Adrenal gland (tissue), 5 donors: Measurements from ENCODE around the gene RAI14.

ENCODE experiments used
- POLR2A ChIP-seq, 2 donors: fragments of 450-650 bp; IDR thresholded peaks; one replicate each; pipeline ENCODE4 v1.6.1; 2017; ENCODE audit warnings: antibody characterized with exemption in 2 of 2, mild to moderate bottlenecking in 2 of 2, moderate library complexity in 1 of 2
- TF ChIP-seq, protein P1 (sequence below), 6 experiments: fragments of 450-650 bp in 4 of 6; fragments of 200-600 bp in 2 of 6; sonication (generic) in 1 of 6; IDR thresholded peaks; 1 replicate in 5 of 6; 2 replicates in 1 of 6; pipeline versions ENCODE4 v1.5.1 to v1.8.0; 2016 to 2021; ENCODE audit warnings: antibody characterized with exemption in 6 of 6, mild to moderate bottlenecking in 2 of 6, moderate library complexity in 1 of 6
- donor health status: DM: no; HTN: no; CAD: no.

DNA sequence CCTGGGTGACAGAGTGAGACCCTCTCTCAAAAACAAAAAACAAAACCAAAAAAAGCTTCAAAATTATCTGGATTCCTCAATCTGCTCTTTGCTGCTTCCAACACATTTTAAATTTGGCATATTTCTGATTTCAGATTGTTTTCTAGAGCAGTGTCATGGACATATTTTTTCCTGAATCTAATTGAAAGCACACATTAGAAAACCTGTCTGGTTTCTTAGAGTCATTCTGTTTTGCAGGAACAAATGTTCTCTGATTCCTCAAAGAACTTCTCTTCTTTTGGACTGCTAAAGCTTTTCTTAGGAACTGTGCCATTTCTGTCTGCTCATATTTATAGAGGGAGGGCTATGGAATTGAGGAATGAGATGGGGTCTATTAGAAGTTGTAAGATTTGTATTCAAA is 81.6 kb downstream of the RAI14 start:
- TF ChIP-seq, protein P1, sequence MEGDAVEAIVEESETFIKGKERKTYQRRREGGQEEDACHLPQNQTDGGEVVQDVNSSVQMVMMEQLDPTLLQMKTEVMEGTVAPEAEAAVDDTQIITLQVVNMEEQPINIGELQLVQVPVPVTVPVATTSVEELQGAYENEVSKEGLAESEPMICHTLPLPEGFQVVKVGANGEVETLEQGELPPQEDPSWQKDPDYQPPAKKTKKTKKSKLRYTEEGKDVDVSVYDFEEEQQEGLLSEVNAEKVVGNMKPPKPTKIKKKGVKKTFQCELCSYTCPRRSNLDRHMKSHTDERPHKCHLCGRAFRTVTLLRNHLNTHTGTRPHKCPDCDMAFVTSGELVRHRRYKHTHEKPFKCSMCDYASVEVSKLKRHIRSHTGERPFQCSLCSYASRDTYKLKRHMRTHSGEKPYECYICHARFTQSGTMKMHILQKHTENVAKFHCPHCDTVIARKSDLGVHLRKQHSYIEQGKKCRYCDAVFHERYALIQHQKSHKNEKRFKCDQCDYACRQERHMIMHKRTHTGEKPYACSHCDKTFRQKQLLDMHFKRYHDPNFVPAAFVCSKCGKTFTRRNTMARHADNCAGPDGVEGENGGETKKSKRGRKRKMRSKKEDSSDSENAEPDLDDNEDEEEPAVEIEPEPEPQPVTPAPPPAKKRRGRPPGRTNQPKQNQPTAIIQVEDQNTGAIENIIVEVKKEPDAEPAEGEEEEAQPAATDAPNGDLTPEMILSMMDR (IDR thresholded peaks at IDR 0.05), result no peak
- TF ChIP-seq POLR2A (IDR thresholded peaks at IDR 0.05), result no peak
